GM23338 (cell line): ENCODE measurements around the gene LSM14A. TPM values are rescaled to one million over a fixed set of nuclear protein-coding genes. Genes with fewer than 3 reads are reported as not detected.
A peak's percentile ranks its signal among the peaks of the same experiment; 100 is the strongest.

Experiments used
- ATAC-seq: fragments of 200-7000 bp; cut with Tn5 transposase; 3 replicates; pipeline ENCODE4 v1.9.1; 2020
- DNase-seq: peaks from one replicate; pipeline ENCODE4 v3.0.0-alpha.2; 2015; ENCODE audit warnings: low spot score
- H2AFZ ChIP-seq: fragments of 200-600 bp; sonication (generic); 2 replicates; pipeline ENCODE4 v1.8.0; 2016; ENCODE audit warnings: antibody characterized with exemption, mild to moderate bottlenecking, moderate library complexity
- H3F3A ChIP-seq: fragments of 200-600 bp; sonication (generic); replicated peaks from 2 replicates; pipeline ENCODE4 v1.8.0; 2017; ENCODE audit warnings: antibody characterized with exemption, mixed run types, low read depth
- H3K27ac ChIP-seq: fragments of 200-600 bp; sonication (generic); 2 replicates; pipeline ENCODE4 v1.6.1; 2016; ENCODE audit warnings: low read depth
- H3K27me3 ChIP-seq: fragments of 200-600 bp; sonication (generic); 2 replicates; pipeline ENCODE4 v1.8.0; 2016; ENCODE audit warnings: mild to moderate bottlenecking, mixed run types, moderate library complexity; ENCODE audit not compliant: insufficient read depth
- H3K36me3 ChIP-seq: fragments of 200-600 bp; sonication (generic); 2 replicates; pipeline ENCODE4 v1.8.0; 2016; ENCODE audit warnings: mild to moderate bottlenecking; ENCODE audit not compliant: insufficient read depth
- H3K4me1 ChIP-seq: fragments of 200-600 bp; sonication (generic); 2 replicates; pipeline ENCODE4 v1.8.0; 2016; ENCODE audit warnings: mild to moderate bottlenecking, moderate library complexity; ENCODE audit not compliant: insufficient read depth
- H3K4me2 ChIP-seq: fragments of 200-600 bp; sonication (generic); 2 replicates; pipeline ENCODE4 v1.7.1; 2017; ENCODE audit warnings: mixed run types
- H3K4me3 ChIP-seq: fragments of 200-600 bp; sonication (generic); 2 replicates; pipeline ENCODE4 v1.6.1; 2016; ENCODE audit warnings: mixed run types
- H3K79me2 ChIP-seq: fragments of 200-600 bp; sonication (generic); replicated peaks from 2 replicates; pipeline ENCODE4 v1.8.0; 2017; ENCODE audit warnings: mild to moderate bottlenecking; ENCODE audit not compliant: insufficient read depth
- H3K9me2 ChIP-seq: fragments of 200-600 bp; sonication (generic); 2 replicates; pipeline ENCODE4 v1.8.0; 2017; ENCODE audit not compliant: insufficient read depth
- H4K20me1 ChIP-seq: fragments of 200-600 bp; sonication (generic); replicated peaks from 2 replicates; pipeline ENCODE4 v1.8.0; 2017; ENCODE audit warnings: mild to moderate bottlenecking; ENCODE audit not compliant: insufficient read depth
- H3K27ac Mint-ChIP-seq: 2 replicates; pipeline ENCODE4 v1.8.0; 2020; ENCODE audit warnings: inconsistent platforms, mild to moderate bottlenecking, moderate library complexity, mixed read lengths
- H3K27me3 Mint-ChIP-seq: 3 replicates; pipeline ENCODE4 v1.8.0; 2022; ENCODE audit warnings: low read depth, mild to moderate bottlenecking, moderate library complexity, mixed read lengths, inconsistent platforms; ENCODE audit not compliant: insufficient read depth, poor library complexity
- H3K36me3 Mint-ChIP-seq: 3 replicates; pipeline ENCODE4 v1.8.0; 2021; ENCODE audit warnings: low read depth, mild to moderate bottlenecking, inconsistent platforms, moderate library complexity, mixed read lengths
- H3K4me1 Mint-ChIP-seq: 3 replicates; pipeline ENCODE4 v1.8.0; 2020; ENCODE audit warnings: mild to moderate bottlenecking, inconsistent platforms, mixed read lengths
- H3K4me3 Mint-ChIP-seq: 3 replicates; pipeline ENCODE4 v1.8.0; 2021; ENCODE audit warnings: moderate library complexity, mild to moderate bottlenecking, inconsistent platforms, mixed read lengths
- H3K9me3 Mint-ChIP-seq: 3 replicates; pipeline ENCODE4 v1.8.0; 2020; ENCODE audit warnings: moderate library complexity, mild to moderate bottlenecking, inconsistent platforms, mixed read lengths
- CREB1 ChIP-seq: fragments of 250-450 bp; sonication (Bioruptor Pico); IDR thresholded peaks from 2 replicates; pipeline ENCODE4 v1.5.0; 2020; ENCODE audit warnings: low read depth, mild to moderate bottlenecking, moderate library complexity
- CTCF ChIP-seq, 2 experiments: fragments of 200-600 bp in 1 of 2; sonication (generic) in 1 of 2; conservative IDR thresholded peaks; 2 replicates each; pipeline versions ENCODE4 v1.5.1 to v1.6.1; 2016 to 2017; ENCODE audit warnings: antibody characterized with exemption in 2 of 2, low read depth in 2 of 2, mild to moderate bottlenecking in 2 of 2, moderate library complexity in 1 of 2
- ETS1 ChIP-seq: IDR thresholded peaks from 2 replicates; pipeline ENCODE4 v1.6.1; 2016; ENCODE audit warnings: antibody characterized with exemption
- EZH2 ChIP-seq: fragments of 200-600 bp; sonication (generic); IDR thresholded peaks from one replicate; pipeline ENCODE4 v1.8.0; 2017; ENCODE audit warnings: antibody characterized with exemption, mild to moderate bottlenecking, low read depth; ENCODE audit not compliant: unreplicated experiment
- EZH2phosphoT487 ChIP-seq: fragments of 200-600 bp; sonication (generic); IDR thresholded peaks from one replicate; pipeline ENCODE4 v1.8.1; 2018; ENCODE audit warnings: antibody characterized with exemption; ENCODE audit not compliant: unreplicated experiment
- JUNB ChIP-seq: IDR thresholded peaks from one replicate; pipeline ENCODE4 v1.6.1; 2016; ENCODE audit warnings: antibody characterized with exemption; ENCODE audit not compliant: unreplicated experiment
- NANOG ChIP-seq: IDR thresholded peaks from 2 replicates; pipeline ENCODE4 v1.6.1; 2016; ENCODE audit warnings: antibody characterized with exemption, borderline replicate concordance
- POLR2AphosphoS5 ChIP-seq: IDR thresholded peaks from 2 replicates; pipeline ENCODE4 v1.6.1; 2016; ENCODE audit warnings: antibody characterized with exemption, low read depth
- STAT1 ChIP-seq: IDR thresholded peaks from one replicate; pipeline ENCODE4 v1.6.1; 2016; ENCODE audit warnings: antibody characterized with exemption; ENCODE audit not compliant: unreplicated experiment
- ZNF114 ChIP-seq: fragments of 250-450 bp; sonication (Bioruptor Pico); IDR thresholded peaks from 2 replicates; pipeline ENCODE4 v1.5.0; 2020; ENCODE audit warnings: mild to moderate bottlenecking, moderate library complexity
- ZNF331 ChIP-seq: fragments of 250-450 bp; sonication (Bioruptor Pico); IDR thresholded peaks from 2 replicates; pipeline ENCODE4 v1.5.0; 2020; ENCODE audit warnings: low read depth, mild to moderate bottlenecking, moderate library complexity
- ZNF462 ChIP-seq: fragments of 250-450 bp; sonication (Bioruptor Pico); IDR thresholded peaks from 2 replicates; pipeline ENCODE4 v1.5.0; 2020; ENCODE audit warnings: mild to moderate bottlenecking, moderate library complexity
- polyA plus RNA-seq: library from polyadenylated mRNA; unstranded; fragments of >200 nt; fragmentation: Nextera tagmentation; extraction: Ambion mirVana; gene quantifications from 2 replicates; pipeline ENCODE4 v1.2.1, GENCODE V29; 2016
- total RNA-seq: library from RNA; depleted of rRNA; stranded (reverse); fragments of >200 nt; shearing (Covaris generic); gene quantifications from 2 replicates; pipeline ENCODE4 v1.2.3, GENCODE V29; 2014

The LSM14A gene
- total and polyA plus RNA-seq, 2 experiments from 2014 or later = 109 to 166 TPM

GRCh38 chr19:34260771-34261173 is 88.5 kb downstream of the LSM14A start:
- peaks cover 73% of the 10 kb centered on the region for H3K79me2 ChIP-seq
- Mint-ChIP-seq H3K27me3 (peaks cover 4% of the 10 kb centered on the region), H3K36me3 (no peaks in the 10 kb centered on the region), H3K4me1 (peaks cover 27% of the 10 kb centered on the region), H3K27ac (peak overlapping the region; percentile 22; the same call in 1 of the 2 replicates), H3K9me3 (no peaks in the 10 kb centered on the region), H3K4me3 (no peak overlapping the region)
- no peak overlapping the region for H2AFZ ChIP-seq
- H3K4me1 ChIP-seq = peaks cover 26% of the 10 kb centered on the region
- peak; percentile 78 for ATAC-seq
- peak overlapping the region; percentile 53 for H3K4me2 ChIP-seq
- H3K9me2 ChIP-seq = no peaks in the 10 kb centered on the region
- peak; percentile 40 for DNase-seq
- no peak for TF ChIP-seq POLR2AphosphoS5
- no peak for TF ChIP-seq EZH2phosphoT487
- TF ChIP-seq ZNF331 = no peak
- peaks cover 35% of the 10 kb centered on the region; the same call in 1 of the 2 replicates for H4K20me1 ChIP-seq
- peaks cover 2% of the 10 kb centered on the region; the same call in 1 of the 2 replicates for H3F3A ChIP-seq
- no peak overlapping the region for H3K4me3 ChIP-seq
- H3K27me3 ChIP-seq = no peaks in the 10 kb centered on the region
- H3K27ac ChIP-seq = peak overlapping the region; percentile 53; the same call in 1 of the 2 replicates
- no peaks in the 10 kb centered on the region for H3K36me3 ChIP-seq

GRCh38 chr19:34261334-34262109 is 89.2 kb downstream of the LSM14A start:
- H3K36me3 ChIP-seq = no peaks in the 10 kb centered on the region
- H3K4me2 ChIP-seq = peak overlapping the region; percentile 53
- Mint-ChIP-seq H3K4me1 (peaks cover 32% of the 10 kb centered on the region), H3K36me3 (no peaks in the 10 kb centered on the region; the same call in 2 of the 3 replicates), H3K27me3 (peaks cover 5% of the 10 kb centered on the region), H3K9me3 (no peaks in the 10 kb centered on the region), H3K27ac (no peak overlapping the region; the same call in 1 of the 2 replicates), H3K4me3 (no peak overlapping the region)
- no peaks in the 10 kb centered on the region for H3K9me2 ChIP-seq
- H3K27ac ChIP-seq = peak overlapping the region; percentile 53; the same call in 1 of the 2 replicates
- peaks cover 28% of the 10 kb centered on the region for H3K4me1 ChIP-seq
- no peak overlapping the region for H2AFZ ChIP-seq
- no peaks in the 10 kb centered on the region for H3K27me3 ChIP-seq
- peaks cover 2% of the 10 kb centered on the region; the same call in 1 of the 2 replicates for H3F3A ChIP-seq
- peaks cover 35% of the 10 kb centered on the region; the same call in 1 of the 2 replicates for H4K20me1 ChIP-seq
- DNase-seq (peak; percentile 60), ATAC-seq (no peak; the same call in 2 of the 3 replicates)
- H3K4me3 ChIP-seq = no peak overlapping the region
- H3K79me2 ChIP-seq = peaks cover 72% of the 10 kb centered on the region
- TF ChIP-seq POLR2AphosphoS5 (no peak), ETS1 (no peak), EZH2 (no peak), EZH2phosphoT487 (no peak), ZNF331 (no peak), ZNF114 (CRISPR knock-in tag) (no peak), CTCF (conservative IDR thresholded peaks at IDR 0.05; ENCODE audit: low read depth in 2 of 2) (no peak), CREB1 (no peak), NANOG (no peak), JUNB (no peak), STAT1 (no peak), ZNF462 (CRISPR knock-in tag) (no peak)
